Neutrophil (primary cell): ENCODE measurements around the gene CAND1.

Experiments
- H3K27ac ChIP-seq: fragments of 200-600 bp; sonication (generic); 2 replicates; pipeline ENCODE4 v1.5.1; 2016; ENCODE audit warnings: mild to moderate bottlenecking, moderate library complexity
- H3K27me3 ChIP-seq: fragments of 200-600 bp; sonication (generic); 2 replicates; pipeline ENCODE4 v1.6.0; 2016; ENCODE audit warnings: mild to moderate bottlenecking
- H3K36me3 ChIP-seq: fragments of 200-600 bp; sonication (generic); 2 replicates; pipeline ENCODE4 v1.5.1; 2017
- H3K4me1 ChIP-seq, 2 experiments: fragments of 200-600 bp in 1 of 2; sonication (generic) in 1 of 2; 1 replicate in 1 of 2; 2 replicates in 1 of 2; pipeline versions ENCODE4 v1.5.1 to v1.6.1; 2013 to 2016; ENCODE audit warnings: low read depth in 1 of 2, low read length in 1 of 2, mild to moderate bottlenecking in 1 of 2, moderate library complexity in 1 of 2; ENCODE audit not compliant: control insufficient read depth in 1 of 2, insufficient read depth in 1 of 2
- H3K4me3 ChIP-seq, 2 experiments: fragments of 200-600 bp in 1 of 2; sonication (generic) in 1 of 2; 1 replicate in 1 of 2; 2 replicates in 1 of 2; pipeline ENCODE4 v1.5.1; 2013 to 2016; ENCODE audit warnings: low read depth in 1 of 2, low read length in 1 of 2, mild to moderate bottlenecking in 1 of 2, moderate library complexity in 1 of 2
- H3K9me3 ChIP-seq: fragments of 200-600 bp; sonication (generic); 2 replicates; pipeline ENCODE4 v1.5.1; 2016
- CTCF ChIP-seq: fragments of 200-600 bp; sonication (generic); IDR thresholded peaks from 2 replicates; pipeline ENCODE4 v1.5.1; 2016; ENCODE audit warnings: antibody characterized with exemption

Gene CAND1

DNA sequence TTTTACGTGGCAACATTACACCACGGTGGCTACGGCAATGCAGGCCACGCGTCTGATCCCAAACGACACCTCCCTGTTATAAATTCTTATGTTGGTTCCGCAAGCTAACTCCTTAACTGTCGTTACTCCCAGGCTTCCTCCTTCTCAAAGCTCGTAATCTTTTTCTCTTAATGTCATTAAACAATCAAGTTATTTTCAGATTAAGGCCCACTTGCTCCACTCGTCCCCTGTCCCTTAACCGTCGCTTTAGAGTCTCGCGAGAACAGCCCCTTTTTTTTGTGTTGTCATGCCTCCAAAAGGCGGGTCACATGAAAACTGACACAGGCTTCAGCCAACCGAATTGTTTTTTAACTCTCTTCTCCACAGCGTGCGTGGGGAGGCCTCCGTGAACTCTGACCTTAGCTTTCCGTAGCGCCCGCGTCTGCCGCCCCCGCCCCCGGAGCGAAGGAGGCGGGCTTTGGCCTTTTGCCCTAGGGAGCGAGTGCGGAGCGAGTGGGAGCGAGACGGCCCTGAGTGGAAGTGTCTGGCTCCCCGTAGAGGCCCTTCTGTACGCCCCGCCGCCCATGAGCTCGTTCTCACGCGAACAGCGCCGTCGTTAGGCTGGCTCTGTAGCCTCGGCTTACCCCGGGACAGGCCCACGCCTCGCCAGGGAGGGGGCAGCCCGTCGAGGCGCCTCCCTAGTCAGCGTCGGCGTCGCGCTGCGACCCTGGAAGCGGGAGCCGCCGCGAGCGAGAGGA is at the start of gene CAND1:
Gene CAND1, plus strand, starts transcription at position 463 of the 737 bp plus-strand sequence. CDS start 360 bp downstream, outside the sequence.
- H3K4me3 ChIP-seq: peak within 1 kb of the TSS; percentile 69 to 100
- peaks cover 19% of the 10 kb centered on the region in 2 experiments for H3K4me1 ChIP-seq
- no peaks in the 10 kb centered on the region for H3K27me3 ChIP-seq
- peak; percentile 9 for TF ChIP-seq CTCF
- peak within 1 kb of the TSS; percentile 93 for H3K27ac ChIP-seq
- no peaks in the 10 kb centered on the region for H3K36me3 ChIP-seq
- H3K9me3 ChIP-seq: no peaks in the 10 kb centered on the region

- H3K4me3 ChIP-seq: no peak overlapping the region
- no peaks in the 10 kb centered on the region for H3K4me1 ChIP-seq
- H3K36me3 ChIP-seq: no peaks in the 10 kb centered on the region
- H3K9me3 ChIP-seq: no peaks in the 10 kb centered on the region
- TF ChIP-seq CTCF: no peak
- no peaks in the 10 kb centered on the region for H3K27me3 ChIP-seq
- H3K27ac ChIP-seq: no peak overlapping the region
Observed at GRCh38 chr12:67220065-67220464, 49.1 kb upstream of the CAND1 start.

DNA sequence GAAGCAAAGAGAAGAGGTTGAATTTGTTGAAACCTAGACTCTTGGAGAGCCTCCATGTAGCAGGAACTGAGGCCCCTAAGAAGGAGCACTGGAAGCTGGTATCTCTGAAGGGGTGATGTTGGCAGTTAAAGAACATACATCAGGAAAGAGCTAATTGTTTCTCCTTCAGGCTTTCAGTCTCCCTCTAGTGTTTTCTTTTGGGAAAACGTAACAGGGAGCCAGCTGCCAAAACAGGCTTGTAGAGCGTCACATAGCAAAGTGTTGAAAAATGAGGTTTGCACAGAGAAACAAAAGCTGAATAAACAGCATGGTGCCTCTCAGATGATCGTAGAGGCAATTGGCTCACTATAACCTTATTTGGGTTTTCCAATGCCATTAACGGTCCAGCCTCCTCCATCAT is 46.9 kb upstream of the CAND1 start:
- no peaks in the 10 kb centered on the region for H3K4me1 ChIP-seq
- no peak overlapping the region for H3K4me3 ChIP-seq
- no peak for TF ChIP-seq CTCF
- no peaks in the 10 kb centered on the region for H3K36me3 ChIP-seq
- H3K27ac ChIP-seq: no peak overlapping the region
- no peaks in the 10 kb centered on the region for H3K9me3 ChIP-seq
- no peaks in the 10 kb centered on the region for H3K27me3 ChIP-seq

DNA sequence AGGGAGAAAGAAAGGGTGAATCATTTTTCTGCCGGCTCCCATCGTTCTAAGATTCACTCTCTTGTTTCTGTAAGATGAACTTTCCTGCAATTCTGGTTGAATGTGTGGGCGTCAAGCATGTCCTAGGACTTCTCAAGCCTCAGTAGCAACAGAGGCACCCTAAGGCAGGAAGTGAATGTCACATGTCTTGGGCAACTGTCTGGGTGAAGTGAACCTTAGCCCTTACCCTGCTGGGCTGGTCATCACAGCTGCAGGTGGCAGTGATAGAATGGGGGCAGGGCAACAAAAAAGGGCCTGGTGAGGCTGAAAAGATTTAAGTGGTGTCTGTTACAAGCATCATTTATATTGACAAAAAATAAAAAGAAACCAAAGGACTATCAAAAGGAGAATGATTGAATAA is 45.9 kb upstream of the CAND1 start:
- Histone ChIP-seq H3K27me3 (no peaks in the 10 kb centered on the region), H3K4me1 (no peaks in the 10 kb centered on the region), H3K9me3 (no peaks in the 10 kb centered on the region), H3K27ac (no peak overlapping the region), H3K4me3 (no peak overlapping the region), H3K36me3 (no peaks in the 10 kb centered on the region)
- no peak for TF ChIP-seq CTCF

DNA sequence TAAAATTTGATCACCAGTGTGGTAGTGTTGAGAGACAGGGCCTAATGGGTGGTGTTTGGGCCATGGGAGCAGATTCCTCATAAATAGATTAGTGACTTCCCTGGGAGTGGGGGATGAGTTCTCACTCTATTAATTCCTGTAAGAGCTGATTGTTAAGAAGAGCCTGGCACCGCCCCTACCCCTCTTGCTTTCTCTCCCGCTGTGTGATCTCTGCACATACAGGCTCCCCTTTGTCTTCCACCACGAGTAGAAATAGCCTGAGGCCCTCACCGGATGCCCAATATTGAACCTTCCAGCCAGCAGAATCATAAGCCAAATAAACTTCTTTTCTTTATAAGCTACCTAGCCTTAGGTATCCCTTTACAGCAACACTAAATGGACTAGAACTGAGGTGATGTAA is 31.9 kb upstream of the CAND1 start:
- TF ChIP-seq CTCF: no peak
- Histone ChIP-seq H3K36me3 (no peaks in the 10 kb centered on the region), H3K4me3 (no peak overlapping the region), H3K4me1 (no peaks in the 10 kb centered on the region), H3K9me3 (no peaks in the 10 kb centered on the region), H3K27ac (no peak overlapping the region), H3K27me3 (no peaks in the 10 kb centered on the region)
